ENCODE measurements around the gene FBH1. TPM values are rescaled to one million over a fixed set of nuclear protein-coding genes. Genes with fewer than 3 reads are reported as not detected.

FBH1 gene
- total RNA-seq, 1 experiment from 2014 or later: 50.5 TPM

GRCh38 chr10:5897053-5897340 is 7.0 kb downstream of the FBH1 start:
- ChIA-PET POLR2A (no interaction called here), CTCF (no interaction called here)
- in situ Hi-C loops (cut with HindIII; ENCODE audit: low pct_unique_long_range_greater_than_20kb, low sequenced_read_pairs): no loop called here
- no peaks in the 10 kb centered on the region; the same call in 1 of the 2 replicates for H3K36me3 ChIP-seq (ENCODE audit: control insufficient read depth, insufficient read depth, low read length)
- H3K27ac ChIP-seq (ENCODE audit: low read length): no peak overlapping the region
- no peak for DNase-seq (ENCODE audit: low read depth, low spot score)
- H3K27me3 ChIP-seq (ENCODE audit: control insufficient read depth, insufficient read depth, low read length): no peaks in the 10 kb centered on the region
- no TSS peak for BruUV-seq (replicated peaks)
- TF ChIP-seq SIN3A (IDR thresholded peaks at IDR 0.05; ENCODE audit: borderline replicate concordance, insufficient read depth, low read depth, low read length) (no peak), POLR2AphosphoS5 (IDR thresholded peaks at IDR 0.05; ENCODE audit: low read depth, low read length) (no peak), CTCF (IDR thresholded peaks at IDR 0.05) (no peak), TCF7L2 (IDR thresholded peaks at IDR 0.05; ENCODE audit: low read depth, low read length) (no peak), REST (IDR thresholded peaks at IDR 0.05; ENCODE audit: insufficient read depth in 1 of 2, low read depth in 2 of 2, low read length in 1 of 2) (no peak)
- H3K9me3 ChIP-seq (ENCODE audit: control insufficient read depth, insufficient read depth, low read depth, low read length): no peaks in the 10 kb centered on the region
- intact Hi-C loops (cut with micrococcal nuclease; ENCODE audit: unreplicated experiment): no loop called here
- no peak for ATAC-seq
- H3K4me3 ChIP-seq (ENCODE audit: low read depth in 2 of 2, low read length in 2 of 2): no peak overlapping the region
- H3K4me1 ChIP-seq (ENCODE audit: control insufficient read depth, insufficient read depth, low read length): no peaks in the 10 kb centered on the region

GRCh38 chr10:5897504-5897903 is 7.5 kb downstream of the FBH1 start:
- Histone ChIP-seq H3K9me3 (ENCODE audit: control insufficient read depth, insufficient read depth, low read depth, low read length) (no peaks in the 10 kb centered on the region), H3K4me1 (ENCODE audit: control insufficient read depth, insufficient read depth, low read length) (no peaks in the 10 kb centered on the region), H3K36me3 (ENCODE audit: control insufficient read depth, insufficient read depth, low read length) (no peaks in the 10 kb centered on the region; the same call in 1 of the 2 replicates), H3K4me3 (ENCODE audit: low read depth in 2 of 2, low read length in 2 of 2) (no peak overlapping the region), H3K27ac (ENCODE audit: low read length) (no peak overlapping the region), H3K27me3 (ENCODE audit: control insufficient read depth, insufficient read depth, low read length) (no peaks in the 10 kb centered on the region)
- ChIA-PET CTCF (no interaction called here), POLR2A (no interaction called here)
- ATAC-seq: no peak
- BruUV-seq (replicated peaks): no TSS peak
- DNase-seq (ENCODE audit: low read depth, low spot score): no peak
- in situ Hi-C loops (cut with HindIII; ENCODE audit: low pct_unique_long_range_greater_than_20kb, low sequenced_read_pairs): no loop called here
- intact Hi-C loops (cut with micrococcal nuclease; ENCODE audit: unreplicated experiment): no loop called here
- no peak for TF ChIP-seq CTCF (IDR thresholded peaks at IDR 0.05)
- no peak for TF ChIP-seq POLR2AphosphoS5 (IDR thresholded peaks at IDR 0.05; ENCODE audit: low read depth, low read length)
- TF ChIP-seq TCF7L2 (IDR thresholded peaks at IDR 0.05; ENCODE audit: low read depth, low read length): no peak
- TF ChIP-seq REST (IDR thresholded peaks at IDR 0.05; ENCODE audit: insufficient read depth in 1 of 2, low read depth in 2 of 2, low read length in 1 of 2): no peak
- TF ChIP-seq SIN3A (IDR thresholded peaks at IDR 0.05; ENCODE audit: borderline replicate concordance, insufficient read depth, low read depth, low read length): no peak
